Large intestine (tissue), 3 donors: ENCODE measurements around the gene GPR157. TPM values are rescaled to one million over a fixed set of nuclear protein-coding genes. Genes with fewer than 3 reads are reported as not detected.
A peak's percentile ranks its signal among the peaks of the same experiment; 100 is the strongest.

Source experiments
- DNase-seq, 2 donors: peaks; one replicate each; pipeline versions ENCODE4 v3.0.0 to v3.0.0-alpha.2; 2013
- H3K27ac ChIP-seq: one replicate; pipeline ENCODE4 v1.5.1; 2013; ENCODE audit warnings: low read length
- H3K27me3 ChIP-seq: 2 replicates; pipeline ENCODE4 v1.6.1; 2013; ENCODE audit warnings: low read length; ENCODE audit not compliant: control insufficient read depth, insufficient read depth
- H3K36me3 ChIP-seq: 2 replicates; pipeline ENCODE4 v1.6.1; 2013; ENCODE audit warnings: low read length; ENCODE audit not compliant: control insufficient read depth, insufficient read depth
- H3K4me1 ChIP-seq: one replicate; pipeline ENCODE4 v1.6.1; 2013; ENCODE audit warnings: low read length; ENCODE audit not compliant: control insufficient read depth, insufficient read depth
- H3K4me3 ChIP-seq: one replicate; pipeline ENCODE4 v1.5.1; 2013; ENCODE audit warnings: low read length
- H3K9me3 ChIP-seq: one replicate; pipeline ENCODE4 v1.6.1; 2013; ENCODE audit warnings: mild to moderate bottlenecking, low read depth, low read length, moderate library complexity; ENCODE audit not compliant: control insufficient read depth
- WGBS: methylation state at CpG from one replicate; pipeline ENCODE4 v1.1.5; 2013; ENCODE audit warnings: low lambda C conversion rate; ENCODE audit not compliant: insufficient coverage; 5-methylcytosine and 5-hydroxymethylcytosine counted together
- polyA plus RNA-seq: library from polyadenylated mRNA; unstranded; fragments of 120-200 nt; gene quantifications from one replicate; pipeline ENCODE4 v1.2.1, GENCODE V29; 2013

GPR157 gene
- polyA plus RNA-seq, 1 donor, result 27.8 TPM

DNA sequence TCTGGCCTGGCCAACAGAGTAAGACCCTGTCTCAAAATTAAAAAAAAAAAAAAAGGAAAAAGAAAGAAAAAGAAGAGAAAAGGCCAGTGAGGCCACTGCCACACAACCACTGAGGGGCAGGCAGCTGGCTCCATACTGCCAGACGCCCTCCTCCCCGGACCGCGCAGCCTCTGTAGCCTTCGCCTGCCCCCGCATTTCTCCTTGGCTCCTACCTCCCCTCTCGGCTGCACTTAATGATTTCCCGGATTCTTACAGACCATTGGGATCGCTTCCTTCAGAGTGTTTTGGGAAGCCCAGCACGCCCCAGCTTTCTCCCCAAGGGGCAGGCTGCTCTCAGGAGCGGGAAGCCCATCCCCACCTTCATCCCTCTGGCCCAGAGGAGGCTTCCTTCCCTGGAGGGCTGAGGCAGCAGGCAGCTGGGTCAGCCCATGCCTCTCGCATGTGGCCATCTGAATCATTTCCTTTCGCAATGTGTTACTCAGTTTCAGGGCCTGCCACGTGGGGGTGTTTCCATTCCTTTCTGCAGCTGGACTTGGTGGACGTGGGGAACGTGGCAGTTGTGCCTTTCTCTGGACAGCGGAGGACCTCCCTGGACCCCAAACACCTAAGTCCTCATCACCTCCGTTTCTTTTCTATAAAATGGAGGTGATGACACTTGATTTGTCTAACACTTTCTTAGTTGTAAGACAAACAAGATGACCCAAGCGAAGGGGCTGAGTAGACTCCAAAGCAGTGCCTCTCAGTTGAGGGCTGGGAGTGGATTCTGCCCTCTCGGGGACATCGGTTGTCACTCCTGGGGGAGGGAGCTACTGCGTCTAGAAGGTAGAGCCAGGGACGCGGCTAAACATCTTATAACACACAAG, 61.7 kb downstream of the GPR157 start:
- Histone ChIP-seq H3K4me3 (no peak overlapping the region), H3K27me3 (no peaks in the 10 kb centered on the region), H3K9me3 (peaks cover 2% of the 10 kb centered on the region), H3K4me1 (peaks cover 19% of the 10 kb centered on the region), H3K27ac (peak overlapping the region; percentile 61), H3K36me3 (no peaks in the 10 kb centered on the region)
- no CpG with 5 or more reads among the region's 24 CpGs for WGBS
- peak in 1 of 2 donors; percentile 66 for DNase-seq

DNA sequence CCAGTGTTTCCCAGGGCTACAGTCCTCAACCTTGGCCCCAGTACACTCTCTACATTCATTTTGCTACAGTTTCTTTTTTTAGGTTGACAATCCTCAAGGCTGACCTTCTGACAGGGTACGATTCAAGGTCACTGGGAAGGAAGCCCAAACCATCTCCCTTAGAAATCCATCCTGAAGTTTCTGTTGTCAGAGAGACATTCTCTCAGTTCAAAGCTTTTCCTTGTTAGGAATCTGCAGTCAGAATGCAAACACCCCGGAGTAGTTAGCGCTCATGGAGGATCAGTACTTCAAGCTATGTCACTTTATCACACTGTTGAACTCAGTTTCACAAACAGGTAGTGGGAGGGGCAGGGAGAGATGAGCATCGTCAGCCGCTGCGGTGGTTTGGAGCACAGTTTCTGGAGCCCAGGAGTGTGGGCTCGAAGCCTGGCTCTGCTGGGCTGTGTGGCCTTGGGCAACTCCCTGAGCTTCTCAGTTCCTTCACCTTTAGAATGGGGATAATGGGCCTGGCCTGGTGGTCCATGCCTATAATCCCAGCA, 63.6 kb downstream of the GPR157 start:
- Histone ChIP-seq H3K4me3 (no peak overlapping the region), H3K4me1 (peaks cover 27% of the 10 kb centered on the region), H3K27ac (peak overlapping the region; percentile 34), H3K9me3 (no peaks in the 10 kb centered on the region), H3K27me3 (no peaks in the 10 kb centered on the region), H3K36me3 (no peaks in the 10 kb centered on the region)
- 40% methylated on average over 1 of the region's 7 CpGs for WGBS
- no peak for DNase-seq

DNA sequence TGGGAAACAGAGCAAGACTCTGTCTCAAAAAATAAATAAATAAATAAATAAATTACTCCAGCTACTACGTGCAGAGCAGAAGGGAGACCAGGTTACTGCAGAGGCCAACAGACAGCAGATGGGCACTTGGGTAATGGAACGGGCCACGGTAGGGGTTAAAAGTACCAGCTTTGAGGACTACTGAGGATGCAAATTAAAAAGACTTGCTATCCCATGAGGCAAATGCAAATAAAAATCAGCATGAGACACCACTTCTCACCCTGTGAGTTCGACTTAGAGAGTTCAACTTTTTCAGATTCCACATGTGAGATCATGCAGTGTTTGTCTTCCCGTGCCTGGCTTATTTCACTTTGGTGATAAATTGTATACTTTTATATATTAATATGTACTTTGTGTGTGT, 66.1 kb downstream of the GPR157 start:
- H3K9me3 ChIP-seq, result no peaks in the 10 kb centered on the region
- 100% methylated on average over 1 of the region's 5 CpGs for WGBS
- H3K4me1 ChIP-seq, result peaks cover 23% of the 10 kb centered on the region
- H3K4me3 ChIP-seq, result no peak overlapping the region
- H3K27me3 ChIP-seq, result no peaks in the 10 kb centered on the region
- H3K36me3 ChIP-seq, result peaks cover 2% of the 10 kb centered on the region
- no peak for DNase-seq
- no peak overlapping the region for H3K27ac ChIP-seq

DNA sequence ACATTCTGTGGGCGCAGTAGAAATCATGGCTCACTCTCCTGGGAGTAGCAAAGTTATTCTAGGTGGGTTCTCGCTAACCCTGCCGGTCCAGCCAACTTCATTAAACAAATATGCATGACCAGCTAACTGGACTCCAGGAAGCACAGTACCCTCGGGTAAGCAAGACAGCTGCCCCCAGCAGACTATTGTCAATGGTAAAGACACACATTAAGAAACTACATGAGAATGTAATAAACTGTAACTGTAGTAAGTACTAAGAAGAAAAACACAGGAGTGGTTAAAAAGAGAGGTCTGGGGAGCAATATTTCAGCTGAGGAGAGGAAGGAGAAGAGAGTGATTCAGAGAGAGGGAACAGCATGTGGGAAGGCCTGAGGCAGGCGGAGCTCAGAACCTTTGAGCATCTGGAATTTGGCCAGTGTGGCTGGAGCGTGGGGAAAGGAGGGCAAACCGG, 66.9 kb downstream of the GPR157 start:
- Histone ChIP-seq H3K27ac (peak overlapping the region; percentile 65), H3K27me3 (no peaks in the 10 kb centered on the region), H3K4me1 (peaks cover 22% of the 10 kb centered on the region), H3K9me3 (no peaks in the 10 kb centered on the region), H3K4me3 (no peak overlapping the region), H3K36me3 (peaks cover 5% of the 10 kb centered on the region)
- WGBS, result 92% methylated on average over 2 of the region's 7 CpGs
- DNase-seq, result no peak

DNA sequence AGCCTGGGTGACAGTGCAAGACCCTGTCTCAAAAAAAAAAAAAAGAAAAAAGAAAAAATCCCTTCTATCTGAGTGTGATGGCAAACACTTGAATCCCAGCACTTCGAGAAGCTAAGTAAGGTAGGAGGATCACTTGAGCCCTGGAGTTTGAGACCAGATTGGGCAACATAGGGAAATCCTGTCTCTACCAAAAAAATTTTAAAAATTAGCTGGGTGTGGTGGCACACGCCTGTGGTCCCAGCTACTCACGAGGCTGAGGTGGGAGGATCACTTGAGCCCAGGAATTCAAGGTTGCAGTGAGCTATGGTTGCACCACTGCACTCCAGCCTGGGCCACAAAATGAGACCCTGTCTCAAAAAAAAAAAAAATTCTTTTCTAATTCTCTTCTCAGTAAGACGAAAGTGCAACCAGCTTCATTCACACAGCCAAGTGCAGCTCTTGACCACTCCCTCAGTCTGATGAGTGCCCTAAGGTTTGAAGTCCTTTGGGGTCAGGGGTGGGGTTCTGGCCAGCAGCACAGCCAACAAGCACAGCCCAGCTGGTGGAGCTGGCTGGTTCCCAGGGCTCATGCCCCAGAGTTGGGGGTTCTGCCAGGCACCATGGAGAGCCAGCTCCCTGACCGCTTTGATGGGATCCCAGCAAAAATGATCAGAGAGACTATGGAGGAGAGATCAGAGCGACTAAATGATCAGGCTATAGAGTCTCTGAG, 67.5 kb downstream of the GPR157 start:
- WGBS, result no CpG with 5 or more reads among the region's 6 CpGs
- H3K4me1 ChIP-seq, result peaks cover 19% of the 10 kb centered on the region
- no peaks in the 10 kb centered on the region for H3K27me3 ChIP-seq
- peak; percentile 52 to 80 for DNase-seq
- H3K36me3 ChIP-seq, result peaks cover 9% of the 10 kb centered on the region
- H3K4me3 ChIP-seq, result no peak overlapping the region
- no peaks in the 10 kb centered on the region for H3K9me3 ChIP-seq
- peak overlapping the region; percentile 65 for H3K27ac ChIP-seq

DNA sequence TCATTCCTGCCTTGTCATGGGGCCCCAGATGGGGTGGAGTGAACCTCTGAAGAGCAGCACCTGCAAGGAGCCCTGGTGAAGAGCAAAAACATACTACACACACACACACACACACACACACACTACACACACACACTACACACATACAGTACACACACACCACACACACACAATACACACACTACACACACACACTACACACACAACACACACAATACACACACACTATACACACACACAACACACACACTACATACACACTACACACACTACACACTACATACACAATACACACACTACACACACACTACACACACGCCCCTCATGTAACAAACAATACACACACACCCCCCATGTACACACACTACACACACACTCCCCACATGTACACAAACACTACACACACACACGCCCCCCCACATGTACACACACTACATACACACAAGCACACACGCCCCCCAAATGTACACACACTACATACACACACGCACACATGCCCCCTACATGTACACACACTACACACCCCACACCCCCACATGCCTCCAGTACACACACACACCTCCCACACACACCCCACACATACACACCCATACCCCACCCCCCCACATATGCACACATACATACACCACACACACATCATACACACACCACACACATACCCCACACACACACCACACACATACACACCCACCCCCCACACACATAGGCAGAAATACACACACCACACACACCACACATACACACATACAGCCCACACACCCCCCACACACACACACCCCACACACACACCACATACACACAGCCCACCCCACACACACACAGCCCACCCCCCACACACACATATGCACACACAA, 68.8 kb downstream of the GPR157 start:
- peaks cover 12% of the 10 kb centered on the region for H3K36me3 ChIP-seq
- H3K27ac ChIP-seq, result no peak overlapping the region
- H3K9me3 ChIP-seq, result no peaks in the 10 kb centered on the region
- no CpG with 5 or more reads among the region's 4 CpGs for WGBS
- H3K27me3 ChIP-seq, result no peaks in the 10 kb centered on the region
- H3K4me3 ChIP-seq, result no peak overlapping the region
- H3K4me1 ChIP-seq, result peaks cover 16% of the 10 kb centered on the region
- no peak for DNase-seq

DNA sequence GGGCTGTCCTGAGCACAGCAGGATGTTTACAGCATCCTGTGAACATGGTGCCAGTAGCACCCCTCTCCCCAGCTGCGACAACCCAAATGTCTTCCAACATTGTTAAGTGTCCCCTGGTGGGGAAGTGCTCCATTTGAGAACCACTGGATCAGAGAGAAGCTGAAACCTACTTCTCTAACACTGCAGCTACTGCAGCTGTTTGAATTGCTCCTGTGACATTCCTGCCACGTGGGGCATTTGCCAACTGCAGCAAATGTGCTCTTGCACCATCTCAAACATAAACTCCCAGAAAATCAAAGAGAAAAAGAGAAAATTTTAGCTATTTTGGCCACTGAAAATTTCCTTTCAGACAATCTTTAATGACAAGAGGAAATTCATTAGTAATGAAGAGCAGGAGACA, 70.4 kb downstream of the GPR157 start:
- Histone ChIP-seq H3K27me3 (no peaks in the 10 kb centered on the region), H3K4me3 (no peak overlapping the region), H3K27ac (no peak overlapping the region), H3K36me3 (peaks cover 12% of the 10 kb centered on the region), H3K9me3 (no peaks in the 10 kb centered on the region), H3K4me1 (peaks cover 11% of the 10 kb centered on the region)
- WGBS, result no CpG with 5 or more reads among the region's 2 CpGs
- no peak for DNase-seq

DNA sequence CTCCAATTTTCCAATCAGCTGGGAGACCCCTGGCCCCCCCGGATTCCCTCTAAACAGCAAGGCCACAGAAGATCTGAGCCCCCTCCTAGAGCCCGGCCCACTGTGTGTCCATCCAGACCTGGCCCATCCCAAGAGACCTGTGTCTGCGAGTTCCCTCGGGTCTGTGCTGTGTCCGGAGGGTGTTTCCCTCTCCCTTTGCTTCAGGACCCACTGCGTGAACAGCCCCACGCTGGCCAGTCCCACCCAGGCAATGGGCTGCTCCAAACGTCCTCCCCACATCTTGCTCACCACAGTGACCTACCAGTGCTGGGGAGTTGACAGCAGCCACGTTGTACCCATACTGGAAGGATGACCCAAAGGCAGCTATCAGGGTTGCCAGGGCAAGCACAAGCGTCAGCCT, 71.1 kb downstream of the GPR157 start:
- H3K9me3 ChIP-seq, result no peaks in the 10 kb centered on the region
- WGBS, result no CpG with 5 or more reads among the region's 10 CpGs
- H3K4me1 ChIP-seq, result peaks cover 11% of the 10 kb centered on the region
- H3K27me3 ChIP-seq, result no peaks in the 10 kb centered on the region
- no peak overlapping the region for H3K4me3 ChIP-seq
- H3K27ac ChIP-seq, result no peak overlapping the region
- no peak for DNase-seq
- H3K36me3 ChIP-seq, result peaks cover 12% of the 10 kb centered on the region

DNA sequence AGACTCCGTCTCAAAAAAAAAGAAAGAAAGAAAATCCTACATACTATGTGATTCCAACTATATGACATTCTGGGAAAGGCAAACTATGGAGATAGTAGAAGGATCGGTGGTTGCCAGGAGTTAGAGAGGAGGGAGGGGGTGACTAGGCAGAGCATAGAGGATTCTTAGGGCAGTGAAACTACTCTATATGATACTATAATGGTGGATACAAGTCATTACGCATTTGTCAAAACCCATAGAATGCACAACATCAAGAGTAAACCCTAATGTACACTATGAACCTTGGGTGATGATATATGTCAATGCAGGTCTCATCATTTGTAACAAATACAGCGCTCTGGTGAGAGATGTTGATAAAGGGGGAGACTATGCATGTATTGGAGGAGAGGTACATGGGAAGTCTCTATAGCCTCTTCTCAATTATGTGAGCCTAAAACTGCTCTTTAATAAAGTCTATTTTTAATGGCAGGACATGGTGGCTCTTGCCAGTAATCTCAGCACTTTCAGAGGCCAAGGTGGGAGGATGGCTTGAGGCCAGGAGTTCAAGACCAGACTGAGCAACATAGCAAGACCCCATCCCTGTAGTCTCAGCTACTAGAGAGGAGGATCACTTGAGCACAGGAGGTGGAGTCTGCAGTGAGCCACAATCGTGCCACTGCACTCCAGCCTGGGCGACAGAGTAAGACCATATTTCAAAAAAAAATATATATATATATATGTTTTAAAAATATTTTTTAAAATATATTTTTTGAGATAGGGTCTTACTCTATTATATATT, 76.4 kb downstream of the GPR157 start:
- peaks cover 10% of the 10 kb centered on the region for H3K36me3 ChIP-seq

More for the DNA sequence above, 76.4 kb downstream of the GPR157 start:
- Histone ChIP-seq H3K4me3 (no peak overlapping the region), H3K9me3 (no peaks in the 10 kb centered on the region), H3K27me3 (no peaks in the 10 kb centered on the region), H3K4me1 (no peaks in the 10 kb centered on the region), H3K27ac (no peak overlapping the region)
- no peak for DNase-seq
- 83% methylated on average over 1 of the region's 6 CpGs for WGBS
